ENCODE data around the gene BRD1.

BRD1 gene

GRCh38 chr22:49751318-49751965 lies 76.2 kb downstream of the BRD1 start:
- peaks cover 9 to 13% of the 10 kb centered on the region in 2 donors for H3K27me3 Mint-ChIP-seq
- ATAC-seq (replicated peaks): no peak
- H3K9me3 Mint-ChIP-seq: peaks cover 8 to 12% of the 10 kb centered on the region in 2 donors
- no peak overlapping the region for H3K27ac Mint-ChIP-seq
- peaks cover 1 to 5% of the 10 kb centered on the region in 2 donors for H3K36me3 Mint-ChIP-seq
- H3K4me3 Mint-ChIP-seq: no peak overlapping the region
- H3K4me1 Mint-ChIP-seq: no peaks in the 10 kb centered on the region
- DNase-seq: no peak

GRCh38 chr22:49749885-49750510 lies 77.7 kb downstream of the BRD1 start:
- H3K9me3 Mint-ChIP-seq: peaks cover 16 to 26% of the 10 kb centered on the region in 2 donors
- no peak for ATAC-seq (replicated peaks)

GRCh38 chr22:49749227-49749626 lies 78.4 kb downstream of the BRD1 start:
- H3K4me1 Mint-ChIP-seq: no peaks in the 10 kb centered on the region
- H3K4me3 Mint-ChIP-seq: no peak overlapping the region
- peaks cover 21 to 30% of the 10 kb centered on the region in 2 donors for H3K9me3 Mint-ChIP-seq
- DNase-seq: no peak
- no peak overlapping the region for H3K27ac Mint-ChIP-seq
- H3K36me3 Mint-ChIP-seq: peaks cover 4 to 9% of the 10 kb centered on the region in 2 donors
- no peak for ATAC-seq (replicated peaks)
- peaks cover 6 to 7% of the 10 kb centered on the region in 2 donors for H3K27me3 Mint-ChIP-seq

More at GRCh38 chr22:49749885-49750510, 77.7 kb downstream of the BRD1 start:
- peaks cover 6 to 7% of the 10 kb centered on the region in 2 donors for H3K27me3 Mint-ChIP-seq
- H3K27ac Mint-ChIP-seq: no peak overlapping the region
- H3K4me3 Mint-ChIP-seq: no peak overlapping the region
- H3K4me1 Mint-ChIP-seq: no peaks in the 10 kb centered on the region
- DNase-seq: no peak
- H3K36me3 Mint-ChIP-seq: peaks cover 4 to 9% of the 10 kb centered on the region in 2 donors

- H3K27ac Mint-ChIP-seq: no peak overlapping the region
- peaks cover 26 to 34% of the 10 kb centered on the region in 2 donors for H3K9me3 Mint-ChIP-seq
- H3K4me1 Mint-ChIP-seq: no peaks in the 10 kb centered on the region
- ATAC-seq (replicated peaks) (no peak), DNase-seq (no peak)
- H3K27me3 Mint-ChIP-seq: peaks cover 7 to 10% of the 10 kb centered on the region in 2 donors
- H3K36me3 Mint-ChIP-seq: peaks cover 4 to 14% of the 10 kb centered on the region in 2 donors
- no peak overlapping the region for H3K4me3 Mint-ChIP-seq
These were observed 79.2 kb downstream of the BRD1 start for GRCh38 chr22:49748514-49748913.

- H3K27me3 Mint-ChIP-seq: peaks cover 10 to 14% of the 10 kb centered on the region in 2 donors
- no peak overlapping the region for H3K4me3 Mint-ChIP-seq
- no peaks in the 10 kb centered on the region for H3K4me1 Mint-ChIP-seq
- no peak overlapping the region for H3K27ac Mint-ChIP-seq
- peaks cover 29 to 34% of the 10 kb centered on the region in 2 donors for H3K9me3 Mint-ChIP-seq
- H3K36me3 Mint-ChIP-seq: peaks cover 4 to 14% of the 10 kb centered on the region in 2 donors
- DNase-seq (no peak), ATAC-seq (replicated peaks) (no peak)
These were observed 80.0 kb downstream of the BRD1 start for GRCh38 chr22:49747716-49748115.

GRCh38 chr22:49747130-49747529 lies 80.5 kb downstream of the BRD1 start:
- Mint-ChIP-seq H3K36me3 (peaks cover 4 to 14% of the 10 kb centered on the region in 2 donors), H3K9me3 (peaks cover 29 to 34% of the 10 kb centered on the region in 2 donors), H3K4me3 (no peak overlapping the region), H3K4me1 (no peaks in the 10 kb centered on the region), H3K27ac (no peak overlapping the region), H3K27me3 (peaks cover 10 to 19% of the 10 kb centered on the region in 2 donors)
- DNase-seq (no peak), ATAC-seq (replicated peaks) (no peak)

- no peak for ATAC-seq (replicated peaks)
- H3K4me1 Mint-ChIP-seq: no peaks in the 10 kb centered on the region
- DNase-seq: no peak
- no peak overlapping the region for H3K27ac Mint-ChIP-seq
- peaks cover 4 to 14% of the 10 kb centered on the region in 2 donors for H3K36me3 Mint-ChIP-seq
- peaks cover 5 to 20% of the 10 kb centered on the region in 2 donors for H3K27me3 Mint-ChIP-seq
- peaks cover 29 to 34% of the 10 kb centered on the region in 2 donors for H3K9me3 Mint-ChIP-seq
- H3K4me3 Mint-ChIP-seq: no peak overlapping the region
These were observed 81.6 kb downstream of the BRD1 start for GRCh38 chr22:49746065-49746464.

GRCh38 chr22:49740242-49740641 lies 87.4 kb downstream of the BRD1 start:
- Mint-ChIP-seq H3K36me3 (peaks cover 6 to 11% of the 10 kb centered on the region in 2 donors), H3K9me3 (peaks cover 17 to 25% of the 10 kb centered on the region in 2 donors), H3K4me1 (no peaks in the 10 kb centered on the region), H3K27me3 (peaks cover 38 to 60% of the 10 kb centered on the region in 2 donors), H3K4me3 (no peak overlapping the region), H3K27ac (no peak overlapping the region)
- DNase-seq: no peak
- no peak for ATAC-seq (replicated peaks)

- Mint-ChIP-seq H3K27ac (no peak overlapping the region), H3K9me3 (peaks cover 10 to 17% of the 10 kb centered on the region in 2 donors), H3K27me3 (peaks cover 47 to 71% of the 10 kb centered on the region in 2 donors), H3K4me3 (no peak overlapping the region), H3K4me1 (no peaks in the 10 kb centered on the region), H3K36me3 (peaks cover 6 to 11% of the 10 kb centered on the region in 2 donors)
- no peak for ATAC-seq (replicated peaks)
- no peak for DNase-seq
These were observed 88.5 kb downstream of the BRD1 start for GRCh38 chr22:49739138-49739537.

- H3K4me3 Mint-ChIP-seq: no peak overlapping the region
- H3K9me3 Mint-ChIP-seq: peaks cover 7 to 13% of the 10 kb centered on the region in 2 donors
- peaks cover 0 to under 1% of the 10 kb centered on the region in 2 donors for H3K4me1 Mint-ChIP-seq
- H3K27ac Mint-ChIP-seq: no peak overlapping the region
- no peak for DNase-seq
- peaks cover 45 to 76% of the 10 kb centered on the region in 2 donors for H3K27me3 Mint-ChIP-seq
- no peak for ATAC-seq (replicated peaks)
- H3K36me3 Mint-ChIP-seq: peaks cover 6 to 7% of the 10 kb centered on the region in 2 donors
These were observed 89.1 kb downstream of the BRD1 start for GRCh38 chr22:49738566-49738965.

- Mint-ChIP-seq H3K4me3 (no peak overlapping the region), H3K27ac (no peak overlapping the region), H3K27me3 (peaks cover 50 to 78% of the 10 kb centered on the region in 2 donors), H3K9me3 (peaks cover 6 to 11% of the 10 kb centered on the region in 2 donors), H3K4me1 (peaks cover 0 to 2% of the 10 kb centered on the region in 2 donors), H3K36me3 (peaks cover 6 to 7% of the 10 kb centered on the region in 2 donors)
- ATAC-seq (replicated peaks) (no peak), DNase-seq (no peak)
These were observed 89.7 kb downstream of the BRD1 start for GRCh38 chr22:49738006-49738405.

- no peak overlapping the region for H3K27ac Mint-ChIP-seq
- peaks cover 0 to 2% of the 10 kb centered on the region in 2 donors for H3K4me1 Mint-ChIP-seq
- H3K4me3 Mint-ChIP-seq: no peak overlapping the region
- H3K27me3 Mint-ChIP-seq: peaks cover 51 to 74% of the 10 kb centered on the region in 2 donors
- no peak for DNase-seq
- no peak for ATAC-seq (replicated peaks)
- H3K9me3 Mint-ChIP-seq: peaks cover 6 to 10% of the 10 kb centered on the region in 2 donors
- peaks cover 6 to 7% of the 10 kb centered on the region in 2 donors for H3K36me3 Mint-ChIP-seq
These were observed 90.5 kb downstream of the BRD1 start for GRCh38 chr22:49737101-49737551.

GRCh38 chr22:49736538-49736937 lies 91.1 kb downstream of the BRD1 start:
- peaks cover 6 to 10% of the 10 kb centered on the region in 2 donors for H3K9me3 Mint-ChIP-seq
- H3K36me3 Mint-ChIP-seq: peaks cover 6 to 7% of the 10 kb centered on the region in 2 donors
- peaks cover 0 to 2% of the 10 kb centered on the region in 2 donors for H3K4me1 Mint-ChIP-seq
- H3K27me3 Mint-ChIP-seq: peaks cover 51 to 71% of the 10 kb centered on the region in 2 donors
- H3K27ac Mint-ChIP-seq: no peak overlapping the region
- H3K4me3 Mint-ChIP-seq: no peak overlapping the region
- no peak for DNase-seq
- ATAC-seq (replicated peaks): no peak

- Mint-ChIP-seq H3K27ac (no peak overlapping the region), H3K9me3 (peaks cover 6 to 10% of the 10 kb centered on the region in 2 donors), H3K27me3 (peaks cover 51 to 74% of the 10 kb centered on the region in 2 donors), H3K4me1 (peaks cover 0 to 2% of the 10 kb centered on the region in 2 donors), H3K36me3 (peaks cover 6 to 7% of the 10 kb centered on the region in 2 donors), H3K4me3 (no peak overlapping the region)
- no peak for DNase-seq
- ATAC-seq (replicated peaks): no peak
These were observed 91.7 kb downstream of the BRD1 start for GRCh38 chr22:49735901-49736421.

Measured in stimulated activated naive B cell treated with anti-CD40 and anti-IgM and Interleukin-4, amounts not matched to agents 10 μg/mL and 1 μg/mL and 100 μg/mL, for 72 hours (primary cell).